NCI-H1417 treated with DMSO at 0.1 percent for 48 hours (cell line): Measurements from ENCODE around the gene MAP3K12.

ENCODE experiments used
- DNase-seq: peaks from one replicate; lab custom pipeline; 2025; lab: John Stamatoyannopoulos, UW

The MAP3K12 gene

DNA sequence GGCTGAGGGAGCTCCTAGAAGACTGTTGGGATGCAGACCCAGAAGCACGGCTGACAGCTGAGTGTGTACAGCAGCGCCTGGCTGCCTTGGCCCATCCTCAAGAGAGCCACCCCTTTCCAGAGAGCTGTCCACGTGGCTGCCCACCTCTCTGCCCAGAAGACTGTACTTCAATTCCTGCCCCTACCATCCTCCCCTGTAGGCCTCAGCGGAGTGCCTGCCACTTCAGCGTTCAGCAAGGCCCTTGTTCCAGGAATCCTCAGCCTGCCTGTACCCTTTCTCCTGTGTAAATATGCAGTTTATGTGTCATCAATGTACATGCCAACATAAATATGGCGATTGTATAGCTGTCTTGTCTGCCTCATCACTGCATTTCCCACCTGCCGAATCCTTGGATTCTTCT lies 68.1 kb downstream of the MAP3K12 start:
- DNase-seq = no peak

DNA sequence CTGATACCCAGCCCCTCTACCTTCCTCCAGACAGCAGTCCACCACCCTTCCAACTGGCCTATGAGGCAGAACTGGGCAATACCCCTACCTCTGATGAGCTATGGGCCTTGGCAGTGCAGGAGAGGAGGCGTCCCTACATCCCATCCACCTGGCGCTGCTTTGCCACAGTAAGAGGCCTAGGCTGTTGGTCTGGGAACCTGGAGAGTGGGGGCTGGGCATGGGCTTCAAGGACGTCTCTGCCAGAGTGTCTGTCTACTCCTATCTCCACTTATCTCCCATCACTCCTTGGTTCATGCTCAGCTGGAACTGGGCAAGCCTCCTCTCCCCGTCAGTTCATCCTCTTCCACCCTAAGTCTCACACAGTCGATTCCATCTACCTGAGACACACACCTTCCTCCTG lies 69.1 kb downstream of the MAP3K12 start:
- DNase-seq = no peak
